Stimulated activated CD4-positive, alpha-beta T cell treated with anti-CD3 and anti-CD28 coated beads, Interleukin-1b, Interleukin-23, amount 100 ng/mL, for 4 hours (primary cell): ENCODE results near the gene IFI30.
"Not testable (repeated sequence)": the region's sequence is repeated elsewhere in the genome, so short reads cannot be mapped to it uniquely, and the experiment has no call there.

Experiments
- DNase-seq, 2 donors: peaks; one replicate each; pipeline ENCODE4 v3.0.0-alpha.2; 2020; ENCODE audit warnings: low read depth in 2 of 2

The IFI30 gene

GRCh38 chr19:18203408-18203862 is 29.8 kb downstream of the IFI30 start:
- DNase-seq: peak in 1 of 2 donors; percentile 29

- DNase-seq: peak; percentile 98 to 99
Observed at GRCh38 chr19:18203863-18204393, 30.3 kb downstream of the IFI30 start, which contains the start of gene RAB3A. TSS of gene RAB3A (minus strand) at chr19:18204042. CDS start at chr19:18202740, 1,302 bp downstream.

- peak in 1 of 2 donors; percentile 44 for DNase-seq
Observed at GRCh38 chr19:18204394-18205199, 31.0 kb downstream of the IFI30 start.

GRCh38 chr19:18205200-18205892 is 31.7 kb downstream of the IFI30 start:
- peak in 1 of 2 donors; percentile 38 for DNase-seq

- DNase-seq: no peak
Observed at GRCh38 chr19:18206018-18206417, 32.4 kb downstream of the IFI30 start.

GRCh38 chr19:18208098-18208951 is 34.7 kb downstream of the IFI30 start:
- DNase-seq: peak in 1 of 2 donors; percentile 57

GRCh38 chr19:18209912-18210311 is 36.3 kb downstream of the IFI30 start:
- not testable (repeated sequence) for DNase-seq

GRCh38 chr19:18211683-18212082 is 38.1 kb downstream of the IFI30 start:
- DNase-seq: no peak

GRCh38 chr19:18214779-18215433 is 41.3 kb downstream of the IFI30 start:
- no peak for DNase-seq

GRCh38 chr19:18216789-18217188 is 43.2 kb downstream of the IFI30 start:
- DNase-seq: no peak

- DNase-seq: no peak
Observed at GRCh38 chr19:18218159-18218558, 44.5 kb downstream of the IFI30 start.

GRCh38 chr19:18218600-18218999 is 45.0 kb downstream of the IFI30 start:
- DNase-seq: no peak

GRCh38 chr19:18219911-18220631 is 46.5 kb downstream of the IFI30 start:
- DNase-seq: no peak

- no peak for DNase-seq
Observed at GRCh38 chr19:18220632-18221275, 47.1 kb downstream of the IFI30 start.

GRCh38 chr19:18221815-18222725 is 48.5 kb downstream of the IFI30 start:
- no peak for DNase-seq

GRCh38 chr19:18223860-18224524 is 50.4 kb downstream of the IFI30 start:
- peak in 1 of 2 donors; percentile 21 for DNase-seq

GRCh38 chr19:18224525-18225354 is 51.1 kb downstream of the IFI30 start:
- DNase-seq: peak; percentile 53 to 83
